Measurements from ENCODE around the gene DCST2. TPM values are rescaled to one million over a fixed set of nuclear protein-coding genes. Genes with fewer than 3 reads are reported as not detected.
A peak's percentile ranks its signal among the peaks of the same experiment; 100 is the strongest.

Gene DCST2
- total RNA-seq, 3 donors from 2014 or later (not counting 1 experiment from before 2014, with no cell fraction given): 0.30 to 0.92 (median 0.32) TPM

DNA sequence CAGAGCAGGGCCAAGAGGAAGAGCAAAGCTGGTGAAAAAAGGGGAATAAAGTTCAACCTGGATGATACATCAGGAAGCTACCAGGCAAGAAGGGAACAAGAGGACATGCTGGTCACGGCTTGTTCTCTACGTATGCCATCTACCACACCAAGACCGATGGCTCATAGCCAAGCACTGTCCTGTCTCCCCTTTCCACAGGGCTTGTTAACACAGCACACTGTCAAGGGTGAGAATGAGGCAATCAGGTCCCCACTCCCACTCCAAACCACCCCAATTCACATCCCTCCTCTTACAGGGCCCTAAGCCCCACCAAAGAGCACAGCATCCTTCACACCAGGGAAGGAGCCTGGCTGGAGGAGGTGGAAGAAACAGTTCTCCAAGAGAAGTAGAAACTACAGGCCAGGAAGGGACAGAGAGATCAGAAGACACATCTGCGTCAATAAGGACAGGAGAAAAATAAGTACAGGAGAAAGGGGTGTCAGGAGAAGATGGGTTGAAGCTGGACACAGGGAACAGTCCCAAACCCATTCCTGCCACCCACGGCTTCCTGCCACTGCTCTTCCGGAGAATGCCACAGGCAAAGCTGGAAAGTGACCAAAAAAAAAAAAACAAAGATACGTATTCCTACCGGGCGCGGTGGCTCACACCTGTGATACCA is 62.1 kb downstream of the DCST2 start:
- Histone ChIP-seq H3K36me3 (ENCODE audit: control insufficient read depth, insufficient read depth, low read length) (peaks cover 22% of the 10 kb centered on the region), H3K4me1 (ENCODE audit: control insufficient read depth, insufficient read depth, low read length) (peaks cover 43% of the 10 kb centered on the region), H3K9me3 (ENCODE audit: control insufficient read depth, insufficient read depth, low read length) (no peaks in the 10 kb centered on the region), H3K27ac (ENCODE audit: low read length) (no peak overlapping the region), H3K4me3 (ENCODE audit: low read length) (no peak overlapping the region), H3K27me3 (ENCODE audit: control insufficient read depth, insufficient read depth, low read length) (no peaks in the 10 kb centered on the region)
- intact Hi-C loops (cut with micrococcal nuclease): loop anchor here (5.0 kb wide), 2 partner anchors 34 to 91 kb away; partner anchors contain the start of genes EFNA4 and PMVK
- Mint-ChIP-seq H3K36me3 (no peaks in the 10 kb centered on the region), H3K27ac (peak overlapping the region in 1 of 2 donors; percentile 67), H3K4me1 (peaks cover 20 to 37% of the 10 kb centered on the region in 2 donors), H3K4me3 (peak overlapping the region; percentile 49), H3K27me3 (ENCODE audit: low read depth in 2 of 2) (no peaks in the 10 kb centered on the region), H3K9me3 (no peaks in the 10 kb centered on the region)
- WGBS (ENCODE audit: insufficient coverage): 89% methylated on average over 10 of the region's 10 CpGs
- TF ChIP-seq, protein P1, sequence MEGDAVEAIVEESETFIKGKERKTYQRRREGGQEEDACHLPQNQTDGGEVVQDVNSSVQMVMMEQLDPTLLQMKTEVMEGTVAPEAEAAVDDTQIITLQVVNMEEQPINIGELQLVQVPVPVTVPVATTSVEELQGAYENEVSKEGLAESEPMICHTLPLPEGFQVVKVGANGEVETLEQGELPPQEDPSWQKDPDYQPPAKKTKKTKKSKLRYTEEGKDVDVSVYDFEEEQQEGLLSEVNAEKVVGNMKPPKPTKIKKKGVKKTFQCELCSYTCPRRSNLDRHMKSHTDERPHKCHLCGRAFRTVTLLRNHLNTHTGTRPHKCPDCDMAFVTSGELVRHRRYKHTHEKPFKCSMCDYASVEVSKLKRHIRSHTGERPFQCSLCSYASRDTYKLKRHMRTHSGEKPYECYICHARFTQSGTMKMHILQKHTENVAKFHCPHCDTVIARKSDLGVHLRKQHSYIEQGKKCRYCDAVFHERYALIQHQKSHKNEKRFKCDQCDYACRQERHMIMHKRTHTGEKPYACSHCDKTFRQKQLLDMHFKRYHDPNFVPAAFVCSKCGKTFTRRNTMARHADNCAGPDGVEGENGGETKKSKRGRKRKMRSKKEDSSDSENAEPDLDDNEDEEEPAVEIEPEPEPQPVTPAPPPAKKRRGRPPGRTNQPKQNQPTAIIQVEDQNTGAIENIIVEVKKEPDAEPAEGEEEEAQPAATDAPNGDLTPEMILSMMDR (IDR thresholded peaks at IDR 0.05): no peak
- no peak for DNase-seq
- ATAC-seq: no peak

DNA sequence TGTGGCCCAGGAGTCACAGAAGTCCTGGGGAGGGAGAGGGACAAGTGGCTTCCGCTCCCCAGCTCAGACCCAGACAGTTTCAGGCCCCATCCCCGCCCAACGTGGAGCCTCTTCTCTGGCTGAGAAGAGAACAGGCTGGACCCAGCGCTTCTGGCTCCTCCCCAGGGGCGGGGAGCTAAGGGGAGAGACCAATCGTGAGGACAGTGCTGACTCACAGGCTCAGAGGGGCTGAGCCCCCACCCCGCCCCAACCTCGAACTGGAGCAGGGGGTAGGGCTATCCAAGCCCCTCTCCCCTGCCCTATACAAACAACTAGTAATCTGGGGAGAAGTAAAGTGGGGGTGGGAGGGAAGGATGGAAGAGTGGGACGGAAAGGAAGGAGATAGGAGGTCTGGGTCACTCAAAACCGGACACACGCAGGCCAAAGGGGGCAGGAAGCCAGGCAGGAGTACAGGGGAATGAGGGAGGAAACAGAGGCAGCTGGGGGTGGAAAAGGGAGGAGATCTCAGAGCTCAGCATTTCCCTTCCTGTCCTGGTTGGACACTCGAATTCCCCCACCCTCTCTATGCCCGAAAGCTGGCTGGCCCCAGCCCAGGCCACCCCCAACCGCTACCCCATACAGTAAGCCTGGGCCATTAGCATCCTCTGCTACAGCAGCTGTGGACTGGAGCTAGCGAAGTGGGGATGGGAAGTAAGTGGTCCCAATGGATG is 62.8 kb downstream of the DCST2 start, which contains the start of gene SHC1:
Gene SHC1 (minus strand): TSS at position 117 of the 710 bp plus-strand sequence. CDS start 221 bp downstream, outside the sequence.
- Histone ChIP-seq H3K27ac (ENCODE audit: low read length) (no peak within 1 kb of the TSS), H3K27me3 (ENCODE audit: control insufficient read depth, insufficient read depth, low read length) (no peaks in the 10 kb centered on the region), H3K4me3 (ENCODE audit: low read length) (no peak within 1 kb of the TSS), H3K36me3 (ENCODE audit: control insufficient read depth, insufficient read depth, low read length) (peaks cover 29% of the 10 kb centered on the region), H3K9me3 (ENCODE audit: control insufficient read depth, insufficient read depth, low read length) (no peaks in the 10 kb centered on the region), H3K4me1 (ENCODE audit: control insufficient read depth, insufficient read depth, low read length) (peaks cover 36% of the 10 kb centered on the region)
- 41% methylated on average over 10 of the region's 15 CpGs for WGBS (ENCODE audit: insufficient coverage)
- intact Hi-C loops (cut with micrococcal nuclease): loop anchor here (5.0 kb wide), 2 partner anchors 33 to 92 kb away; partner anchors contain the start of genes EFNA4 and PMVK
- DNase-seq: no peak
- TF ChIP-seq, protein P1 (IDR thresholded peaks at IDR 0.05): no peak
- peak within 1 kb of the TSS; percentile 49 for H3K4me3 Mint-ChIP-seq
- H3K27me3 Mint-ChIP-seq (ENCODE audit: low read depth in 2 of 2): no peaks in the 10 kb centered on the region
- H3K36me3 Mint-ChIP-seq: no peaks in the 10 kb centered on the region
- H3K9me3 Mint-ChIP-seq: no peaks in the 10 kb centered on the region
- H3K27ac Mint-ChIP-seq: peak within 1 kb of the TSS in 1 of 2 donors; percentile 67
- ATAC-seq: no peak
- H3K4me1 Mint-ChIP-seq: peaks cover 20 to 37% of the 10 kb centered on the region in 2 donors

DNA sequence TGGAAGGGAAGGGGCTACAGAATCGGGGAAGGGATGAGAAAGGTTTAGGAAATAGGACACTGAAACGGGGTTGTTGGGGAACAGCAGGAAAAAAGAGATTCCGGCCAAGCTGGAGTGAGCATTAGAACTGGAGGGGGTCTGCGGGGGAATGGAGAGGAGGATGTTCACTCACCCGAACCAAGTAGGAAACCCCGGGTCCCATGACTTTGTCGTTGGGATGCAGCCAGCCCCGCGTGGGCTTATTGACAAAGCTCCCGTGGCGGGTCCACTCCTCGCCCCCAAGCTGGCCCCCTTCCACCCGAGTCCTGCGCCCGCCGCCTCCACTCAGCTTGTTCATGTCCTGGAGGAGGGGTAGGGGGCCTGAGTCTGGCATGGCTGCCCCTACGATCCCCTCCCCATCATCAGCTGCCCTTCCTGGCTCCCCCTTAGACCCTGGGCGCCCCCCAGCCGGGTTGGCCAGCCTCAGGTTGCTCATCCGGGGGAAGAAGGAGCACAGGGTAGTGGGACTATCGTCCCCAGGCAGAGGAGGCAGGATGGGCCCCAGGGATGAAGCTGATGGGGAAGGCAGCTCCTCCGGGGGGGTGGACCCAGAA is 63.6 kb downstream of the DCST2 start:
- peaks cover 33% of the 10 kb centered on the region for H3K4me1 ChIP-seq (ENCODE audit: control insufficient read depth, insufficient read depth, low read length)
- no peaks in the 10 kb centered on the region for H3K36me3 Mint-ChIP-seq
- peaks cover 20 to 41% of the 10 kb centered on the region in 2 donors for H3K4me1 Mint-ChIP-seq
- H3K27me3 Mint-ChIP-seq (ENCODE audit: low read depth in 2 of 2): no peaks in the 10 kb centered on the region
- TF ChIP-seq, protein P1 (IDR thresholded peaks at IDR 0.05): no peak
- H3K9me3 Mint-ChIP-seq: no peaks in the 10 kb centered on the region
- H3K9me3 ChIP-seq (ENCODE audit: control insufficient read depth, insufficient read depth, low read length): no peaks in the 10 kb centered on the region
- no peaks in the 10 kb centered on the region for H3K27me3 ChIP-seq (ENCODE audit: control insufficient read depth, insufficient read depth, low read length)
- no peak overlapping the region for H3K4me3 ChIP-seq (ENCODE audit: low read length)
- DNase-seq (no peak), ATAC-seq (no peak)
- H3K27ac Mint-ChIP-seq: peak overlapping the region in 1 of 2 donors; percentile 67
- H3K36me3 ChIP-seq (ENCODE audit: control insufficient read depth, insufficient read depth, low read length): peaks cover 35% of the 10 kb centered on the region
- H3K27ac ChIP-seq (ENCODE audit: low read length): no peak overlapping the region
- WGBS (ENCODE audit: insufficient coverage): 70% methylated on average over 18 of the region's 22 CpGs
- H3K4me3 Mint-ChIP-seq: no peak overlapping the region
- intact Hi-C loops (cut with micrococcal nuclease): loop anchor here (5.0 kb wide), 2 partner anchors 33 to 92 kb away; partner anchors contain the start of genes EFNA4 and PMVK

All from natural killer cell (primary cell).